22Rv1 (cell line): ENCODE measurements around the gene SLC7A11.

ENCODE experiments used
- ZFX ChIP-seq: fragments of 450-650 bp; IDR thresholded peaks from 2 replicates; pipeline ENCODE4 v1.6.1; 2017; ENCODE audit warnings: antibody characterized with exemption, borderline replicate concordance
- TF ChIP-seq, protein P1 (sequence below): fragments of 450-650 bp; IDR thresholded peaks from 2 replicates; pipeline ENCODE4 v1.5.1; 2017; ENCODE audit warnings: mild to moderate bottlenecking

DNA sequence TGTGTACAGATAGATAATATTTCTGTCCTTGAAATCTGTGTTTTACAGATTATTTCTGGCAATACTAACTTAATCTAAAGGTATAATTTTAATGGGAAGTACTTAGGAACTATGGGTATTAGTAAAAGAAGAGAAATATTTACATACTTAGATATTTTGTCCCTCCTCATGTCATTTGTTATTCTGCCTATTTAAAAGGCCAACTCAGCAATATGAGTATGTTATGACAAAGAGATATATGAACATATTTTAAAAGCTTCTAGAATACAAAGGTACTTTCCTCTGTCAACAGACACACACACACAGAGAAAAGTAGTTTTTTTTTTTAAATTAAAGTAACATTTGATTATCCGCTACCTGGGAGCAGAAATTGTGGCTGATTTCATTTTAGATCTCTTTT is 7.9 kb downstream of the SLC7A11 start:
- TF ChIP-seq, protein P1, sequence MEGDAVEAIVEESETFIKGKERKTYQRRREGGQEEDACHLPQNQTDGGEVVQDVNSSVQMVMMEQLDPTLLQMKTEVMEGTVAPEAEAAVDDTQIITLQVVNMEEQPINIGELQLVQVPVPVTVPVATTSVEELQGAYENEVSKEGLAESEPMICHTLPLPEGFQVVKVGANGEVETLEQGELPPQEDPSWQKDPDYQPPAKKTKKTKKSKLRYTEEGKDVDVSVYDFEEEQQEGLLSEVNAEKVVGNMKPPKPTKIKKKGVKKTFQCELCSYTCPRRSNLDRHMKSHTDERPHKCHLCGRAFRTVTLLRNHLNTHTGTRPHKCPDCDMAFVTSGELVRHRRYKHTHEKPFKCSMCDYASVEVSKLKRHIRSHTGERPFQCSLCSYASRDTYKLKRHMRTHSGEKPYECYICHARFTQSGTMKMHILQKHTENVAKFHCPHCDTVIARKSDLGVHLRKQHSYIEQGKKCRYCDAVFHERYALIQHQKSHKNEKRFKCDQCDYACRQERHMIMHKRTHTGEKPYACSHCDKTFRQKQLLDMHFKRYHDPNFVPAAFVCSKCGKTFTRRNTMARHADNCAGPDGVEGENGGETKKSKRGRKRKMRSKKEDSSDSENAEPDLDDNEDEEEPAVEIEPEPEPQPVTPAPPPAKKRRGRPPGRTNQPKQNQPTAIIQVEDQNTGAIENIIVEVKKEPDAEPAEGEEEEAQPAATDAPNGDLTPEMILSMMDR = no peak
- no peak for TF ChIP-seq ZFX
